Hepatocyte (in vitro differentiated cells): ENCODE measurements around the gene SNX4. TPM values are rescaled to one million over a fixed set of nuclear protein-coding genes. Genes with fewer than 3 reads are reported as not detected.

Experiments
- DNase-seq: peaks from one replicate; pipeline ENCODE4 v3.0.0-alpha.2; 2016; ENCODE audit warnings: low spot score
- H2AFZ ChIP-seq: fragments of 200-600 bp; sonication (generic); 2 replicates; pipeline ENCODE4 v1.6.0; 2016; ENCODE audit warnings: antibody characterized with exemption, mild to moderate bottlenecking
- H3K27ac ChIP-seq: fragments of 200-600 bp; sonication (generic); 2 replicates; pipeline ENCODE4 v1.5.1; 2016; ENCODE audit warnings: mild to moderate bottlenecking
- H3K27me3 ChIP-seq: fragments of 200-600 bp; sonication (generic); 2 replicates; pipeline ENCODE4 v1.6.1; 2016
- H3K36me3 ChIP-seq: fragments of 200-600 bp; sonication (generic); replicated peaks from 2 replicates; pipeline ENCODE4 v1.5.1; 2016; ENCODE audit warnings: low read depth; ENCODE audit not compliant: insufficient read depth
- H3K4me1 ChIP-seq: fragments of 200-600 bp; sonication (generic); 2 replicates; pipeline ENCODE4 v1.5.1; 2016; ENCODE audit warnings: mild to moderate bottlenecking, moderate library complexity; ENCODE audit not compliant: insufficient read depth
- H3K4me2 ChIP-seq: fragments of 200-600 bp; sonication (generic); 2 replicates; pipeline ENCODE4 v1.6.0; 2016
- H3K4me3 ChIP-seq: fragments of 200-600 bp; sonication (generic); 2 replicates; pipeline ENCODE4 v1.5.1; 2016; ENCODE audit warnings: mild to moderate bottlenecking
- H3K79me2 ChIP-seq: fragments of 200-600 bp; sonication (generic); 2 replicates; pipeline ENCODE4 v1.6.0; 2017; ENCODE audit warnings: mild to moderate bottlenecking
- H3K9me2 ChIP-seq: fragments of 200-600 bp; sonication (generic); replicated peaks from 2 replicates; pipeline ENCODE4 v1.6.0; 2017; ENCODE audit warnings: mild to moderate bottlenecking; ENCODE audit not compliant: insufficient read depth
- H3K9me3 ChIP-seq: fragments of 200-600 bp; sonication (generic); 2 replicates; pipeline ENCODE4 v1.5.1; 2016; ENCODE audit warnings: low read depth, mild to moderate bottlenecking
- H4K20me1 ChIP-seq: fragments of 200-600 bp; sonication (generic); 2 replicates; pipeline ENCODE4 v1.6.0; 2016; ENCODE audit warnings: mild to moderate bottlenecking; ENCODE audit not compliant: insufficient read depth, poor library complexity, severe bottlenecking
- CTCF ChIP-seq: fragments of 200-600 bp; sonication (generic); IDR thresholded peaks from 2 replicates; pipeline ENCODE4 v1.5.1; 2016; ENCODE audit warnings: antibody characterized with exemption, mild to moderate bottlenecking; ENCODE audit not compliant: poor library complexity
- EZH2 ChIP-seq: fragments of 200-600 bp; sonication (generic); IDR thresholded peaks from 2 replicates; pipeline ENCODE4 v1.6.1; 2016; ENCODE audit warnings: antibody characterized with exemption, mild to moderate bottlenecking, borderline replicate concordance
- EZH2phosphoT487 ChIP-seq: fragments of 200-600 bp; sonication (generic); IDR thresholded peaks from one replicate; pipeline ENCODE4 v1.6.1; 2018; ENCODE audit warnings: antibody characterized with exemption, mild to moderate bottlenecking, low read depth, moderate library complexity; ENCODE audit not compliant: unreplicated experiment, severe bottlenecking
- WGBS: methylation state at CpG from one replicate; pipeline ENCODE4 v1.1.6; 2016; ENCODE audit warnings: low lambda C conversion rate; ENCODE audit errors: missing lambda C conversion rate; 5-methylcytosine and 5-hydroxymethylcytosine counted together
- polyA plus RNA-seq: library from polyadenylated mRNA; unstranded; fragments of >200 nt; fragmentation: Nextera tagmentation; extraction: Ambion mirVana; gene quantifications from 2 replicates; pipeline ENCODE4 v1.2.1, GENCODE V29; 2016
- total RNA-seq: library from RNA; depleted of rRNA; stranded (reverse); fragments of >200 nt; gene quantifications from 2 replicates; pipeline ENCODE4 v1.2.3, GENCODE V29; 2014

Gene SNX4
- total and polyA plus RNA-seq, 2 experiments from 2014 or later, result 42.7 to 69.6 TPM

- no peaks in the 10 kb centered on the region for H3K36me3 ChIP-seq
- H4K20me1 ChIP-seq, result no peaks in the 10 kb centered on the region
- TF ChIP-seq EZH2phosphoT487 (no peak), EZH2 (no peak), CTCF (no peak)
- H3K4me1 ChIP-seq, result no peaks in the 10 kb centered on the region
- no peak overlapping the region for H3K4me2 ChIP-seq
- WGBS, result 93% methylated on average over 5 of the region's 5 CpGs
- H3K27ac ChIP-seq, result no peak overlapping the region
- no peak for DNase-seq
- H3K79me2 ChIP-seq, result no peaks in the 10 kb centered on the region
- no peak overlapping the region for H3K4me3 ChIP-seq
- no peak overlapping the region for H2AFZ ChIP-seq
- H3K27me3 ChIP-seq, result no peaks in the 10 kb centered on the region
- H3K9me3 ChIP-seq, result no peaks in the 10 kb centered on the region
- no peaks in the 10 kb centered on the region for H3K9me2 ChIP-seq
Measured at GRCh38 chr3:125431912-125432790, 87.9 kb downstream of the SNX4 start.

GRCh38 chr3:125431391-125431790 is 88.6 kb downstream of the SNX4 start:
- 97% methylated on average over 2 of the region's 2 CpGs for WGBS
- Histone ChIP-seq H2AFZ (no peak overlapping the region), H3K27me3 (no peaks in the 10 kb centered on the region), H3K4me2 (no peak overlapping the region), H3K79me2 (no peaks in the 10 kb centered on the region), H3K9me2 (no peaks in the 10 kb centered on the region), H3K4me1 (no peaks in the 10 kb centered on the region), H3K36me3 (no peaks in the 10 kb centered on the region), H4K20me1 (no peaks in the 10 kb centered on the region), H3K27ac (no peak overlapping the region), H3K4me3 (no peak overlapping the region), H3K9me3 (no peaks in the 10 kb centered on the region)
- DNase-seq, result no peak
- TF ChIP-seq EZH2phosphoT487, result no peak
- no peak for TF ChIP-seq CTCF
- TF ChIP-seq EZH2, result no peak

- H3K27me3 ChIP-seq, result no peaks in the 10 kb centered on the region
- no peaks in the 10 kb centered on the region for H4K20me1 ChIP-seq
- H3K4me1 ChIP-seq, result no peaks in the 10 kb centered on the region
- H3K4me3 ChIP-seq, result no peak overlapping the region
- no peak for TF ChIP-seq EZH2phosphoT487
- no peak for TF ChIP-seq CTCF
- TF ChIP-seq EZH2, result no peak
- no peak overlapping the region for H3K27ac ChIP-seq
- WGBS, result 92% methylated on average over 7 of the region's 7 CpGs
- H3K4me2 ChIP-seq, result no peak overlapping the region
- no peak overlapping the region for H2AFZ ChIP-seq
- no peaks in the 10 kb centered on the region for H3K9me3 ChIP-seq
- no peak for DNase-seq
- no peaks in the 10 kb centered on the region for H3K79me2 ChIP-seq
- no peaks in the 10 kb centered on the region for H3K9me2 ChIP-seq
- no peaks in the 10 kb centered on the region for H3K36me3 ChIP-seq
Measured at GRCh38 chr3:125428216-125428830, 91.7 kb downstream of the SNX4 start.
